ENCODE data around the gene NDST3.

DNA sequence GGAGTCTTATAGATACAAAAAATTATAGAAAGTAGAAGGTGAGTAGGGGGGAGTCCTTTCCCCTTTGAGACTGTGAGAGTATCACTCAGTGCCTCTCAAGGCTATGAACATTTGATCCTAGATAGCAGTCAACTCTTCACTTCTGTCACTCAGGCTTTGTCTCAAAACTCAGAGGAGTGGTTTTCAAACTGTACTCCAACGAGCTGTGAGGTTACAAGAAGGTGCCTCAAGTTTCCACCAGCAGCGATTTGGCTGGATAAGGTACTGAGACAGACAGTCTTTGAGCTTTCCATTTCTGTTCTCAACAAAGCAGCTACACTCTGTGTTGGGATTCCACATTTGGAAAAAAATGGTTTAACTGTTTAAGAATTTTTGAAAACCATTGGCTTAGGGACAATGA lies 48.0 kb upstream of the NDST3 start:
- TF ChIP-seq EP300 (IDR thresholded peaks at IDR 0.05) (no peak), POLR2A (IDR thresholded peaks at IDR 0.05) (no peak)
- TF ChIP-seq, protein P1, sequence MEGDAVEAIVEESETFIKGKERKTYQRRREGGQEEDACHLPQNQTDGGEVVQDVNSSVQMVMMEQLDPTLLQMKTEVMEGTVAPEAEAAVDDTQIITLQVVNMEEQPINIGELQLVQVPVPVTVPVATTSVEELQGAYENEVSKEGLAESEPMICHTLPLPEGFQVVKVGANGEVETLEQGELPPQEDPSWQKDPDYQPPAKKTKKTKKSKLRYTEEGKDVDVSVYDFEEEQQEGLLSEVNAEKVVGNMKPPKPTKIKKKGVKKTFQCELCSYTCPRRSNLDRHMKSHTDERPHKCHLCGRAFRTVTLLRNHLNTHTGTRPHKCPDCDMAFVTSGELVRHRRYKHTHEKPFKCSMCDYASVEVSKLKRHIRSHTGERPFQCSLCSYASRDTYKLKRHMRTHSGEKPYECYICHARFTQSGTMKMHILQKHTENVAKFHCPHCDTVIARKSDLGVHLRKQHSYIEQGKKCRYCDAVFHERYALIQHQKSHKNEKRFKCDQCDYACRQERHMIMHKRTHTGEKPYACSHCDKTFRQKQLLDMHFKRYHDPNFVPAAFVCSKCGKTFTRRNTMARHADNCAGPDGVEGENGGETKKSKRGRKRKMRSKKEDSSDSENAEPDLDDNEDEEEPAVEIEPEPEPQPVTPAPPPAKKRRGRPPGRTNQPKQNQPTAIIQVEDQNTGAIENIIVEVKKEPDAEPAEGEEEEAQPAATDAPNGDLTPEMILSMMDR (IDR thresholded peaks at IDR 0.05): no peak

All from tibial nerve (tissue), 4 donors.